HEK293 (cell line): ENCODE data around the gene PMF1.
A peak's percentile ranks its signal among the peaks of the same experiment; 100 is the strongest.

Source experiments
- KLF17 ChIP-seq: fragments of 450-650 bp; formaldehyde crosslinking; IDR thresholded peaks from 2 replicates; pipeline ENCODE4 v1.5.1; 2016; ENCODE audit warnings: missing biosample characterization, missing genetic modification characterization
- PATZ1 ChIP-seq: fragments of 450-650 bp; formaldehyde crosslinking; IDR thresholded peaks from 2 replicates; pipeline ENCODE4 v1.5.1; 2016; ENCODE audit warnings: missing biosample characterization, missing genetic modification characterization
- PRDM6 ChIP-seq: fragments of 450-650 bp; formaldehyde crosslinking; IDR thresholded peaks from 2 replicates; pipeline ENCODE4 v1.5.1; 2017; ENCODE audit warnings: missing biosample characterization, missing genetic modification characterization
- REPIN1 ChIP-seq: fragments of 450-650 bp; formaldehyde crosslinking; IDR thresholded peaks from 2 replicates; pipeline ENCODE4 v1.5.1; 2017; ENCODE audit warnings: missing biosample characterization, missing genetic modification characterization, low read depth
- SALL2 ChIP-seq: fragments of 450-650 bp; formaldehyde crosslinking; IDR thresholded peaks from 2 replicates; pipeline ENCODE4 v1.5.0; 2017; ENCODE audit warnings: missing biosample characterization, mild to moderate bottlenecking, missing genetic modification characterization, borderline replicate concordance
- ZBTB1 ChIP-seq: fragments of 450-650 bp; formaldehyde crosslinking; IDR thresholded peaks from 2 replicates; pipeline ENCODE4 v1.5.1; 2016; ENCODE audit warnings: missing biosample characterization, missing genetic modification characterization
- ZBTB10 ChIP-seq: fragments of 450-650 bp; formaldehyde crosslinking; IDR thresholded peaks from 2 replicates; pipeline ENCODE4 v1.5.1; 2016; ENCODE audit warnings: missing biosample characterization, missing genetic modification characterization
- ZBTB44 ChIP-seq: fragments of 450-650 bp; IDR thresholded peaks from 2 replicates; pipeline ENCODE4 v1.5.1; 2018; ENCODE audit warnings: missing biosample characterization, mild to moderate bottlenecking, missing genetic modification characterization
- ZIC2 ChIP-seq: fragments of 450-650 bp; formaldehyde crosslinking; IDR thresholded peaks from 2 replicates; pipeline ENCODE4 v1.5.1; 2016; ENCODE audit warnings: missing biosample characterization, missing genetic modification characterization
- ZNF23 ChIP-seq: fragments of 450-650 bp; formaldehyde crosslinking; IDR thresholded peaks from 2 replicates; pipeline ENCODE4 v1.5.1; 2016; ENCODE audit warnings: missing biosample characterization, missing genetic modification characterization, borderline replicate concordance
- ZNF24 ChIP-seq: fragments of 450-650 bp; formaldehyde crosslinking; IDR thresholded peaks from 2 replicates; pipeline ENCODE4 v1.5.1; 2016; ENCODE audit warnings: missing biosample characterization, missing genetic modification characterization
- ZNF292 ChIP-seq: fragments of 450-650 bp; formaldehyde crosslinking; IDR thresholded peaks from 2 replicates; pipeline ENCODE4 v1.5.1; 2016; ENCODE audit warnings: low read depth, missing biosample characterization, missing genetic modification characterization, borderline replicate concordance
- ZNF324 ChIP-seq: fragments of 450-650 bp; formaldehyde crosslinking; IDR thresholded peaks from 2 replicates; pipeline ENCODE4 v1.5.1; 2016; ENCODE audit warnings: missing biosample characterization, missing genetic modification characterization
- ZNF426 ChIP-seq: fragments of 450-650 bp; formaldehyde crosslinking; IDR thresholded peaks from 2 replicates; pipeline ENCODE4 v1.5.1; 2017; ENCODE audit warnings: missing biosample characterization, missing genetic modification characterization, mild to moderate bottlenecking, inconsistent platforms, moderate library complexity
- ZNF473 ChIP-seq: fragments of 450-650 bp; formaldehyde crosslinking; IDR thresholded peaks from 2 replicates; pipeline ENCODE4 v1.5.1; 2017; ENCODE audit warnings: missing biosample characterization, missing genetic modification characterization
- ZNF548 ChIP-seq: fragments of 450-650 bp; formaldehyde crosslinking; IDR thresholded peaks from 2 replicates; pipeline ENCODE4 v1.5.1; 2016; ENCODE audit warnings: missing biosample characterization, missing genetic modification characterization
- ZNF610 ChIP-seq: fragments of 450-650 bp; formaldehyde crosslinking; IDR thresholded peaks from 2 replicates; pipeline ENCODE4 v1.5.1; 2016; ENCODE audit warnings: missing biosample characterization, missing genetic modification characterization, borderline replicate concordance
- ZNF707 ChIP-seq: fragments of 450-650 bp; formaldehyde crosslinking; IDR thresholded peaks from 2 replicates; pipeline ENCODE4 v1.5.1; 2016; ENCODE audit warnings: missing biosample characterization, missing genetic modification characterization
- ZXDB ChIP-seq: fragments of 450-650 bp; formaldehyde crosslinking; IDR thresholded peaks from 2 replicates; pipeline ENCODE4 v1.5.1; 2016; ENCODE audit warnings: missing biosample characterization, missing genetic modification characterization

Gene PMF1

GRCh38 chr1:156241311-156241811 is 28.6 kb downstream of the PMF1 start (continued):
- no peak for TF ChIP-seq ZBTB10 (tag by site-specific recombination)
- peak; percentile 41; the same call in 1 of the 2 replicates for TF ChIP-seq KLF17 (tag by site-specific recombination)
- TF ChIP-seq ZIC2 (tag by site-specific recombination): peak; percentile 47
- peak; percentile 60 for TF ChIP-seq PATZ1 (tag by site-specific recombination)
- TF ChIP-seq ZNF473 (tag by site-specific recombination): no peak
- TF ChIP-seq PRDM6 (tag by site-specific recombination): no peak
- TF ChIP-seq ZXDB (tag by site-specific recombination): no peak
- no peak for TF ChIP-seq REPIN1 (tag by site-specific recombination)
- TF ChIP-seq ZNF548 (tag by site-specific recombination): no peak
- TF ChIP-seq ZNF707 (tag by site-specific recombination): no peak
- TF ChIP-seq ZBTB1 (tag by site-specific recombination): no peak
- no peak for TF ChIP-seq ZNF324
- TF ChIP-seq ZNF23 (tag by site-specific recombination): no peak
- no peak for TF ChIP-seq ZNF426 (tag by site-specific recombination)
- no peak for TF ChIP-seq ZNF610
- TF ChIP-seq ZNF292 (tag by site-specific recombination): no peak
- TF ChIP-seq SALL2: no peak
- TF ChIP-seq ZNF24 (tag by site-specific recombination): no peak
- TF ChIP-seq ZBTB44 (tag by site-specific recombination): no peak
